ENCODE results near the gene MAPK10.
"Not testable (repeated sequence)": the region's sequence is repeated elsewhere in the genome, so short reads cannot be mapped to it uniquely, and the experiment has no call there.

MAPK10 gene

DNA sequence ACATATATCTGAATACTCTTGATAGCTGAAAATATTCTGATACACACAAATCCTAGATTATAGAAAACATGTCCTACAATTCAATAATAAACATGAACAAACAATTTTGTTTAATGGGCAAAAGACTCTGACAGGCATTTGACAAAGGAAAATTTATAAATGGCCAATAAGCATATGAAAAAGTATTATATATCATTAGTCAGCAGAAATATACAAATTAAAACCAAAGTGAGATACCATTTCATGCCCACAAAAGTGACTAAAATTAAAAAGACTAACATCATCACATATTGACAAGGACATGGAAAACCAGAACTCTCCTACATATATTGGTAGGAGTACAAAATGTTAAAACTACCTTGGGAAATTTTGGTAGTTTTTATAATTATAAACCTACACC lies 2.7 kb upstream of the MAPK10 start:
- Mint-ChIP-seq H3K27ac (no peak overlapping the region), H3K4me1 (ENCODE audit: low read depth) (peaks cover 8% of the 10 kb centered on the region), H3K9me3 (ENCODE audit: low read depth) (no peaks in the 10 kb centered on the region), H3K27me3 (peaks cover 4% of the 10 kb centered on the region), H3K36me3 (peaks cover 2% of the 10 kb centered on the region), H3K4me3 (no peak overlapping the region)

DNA sequence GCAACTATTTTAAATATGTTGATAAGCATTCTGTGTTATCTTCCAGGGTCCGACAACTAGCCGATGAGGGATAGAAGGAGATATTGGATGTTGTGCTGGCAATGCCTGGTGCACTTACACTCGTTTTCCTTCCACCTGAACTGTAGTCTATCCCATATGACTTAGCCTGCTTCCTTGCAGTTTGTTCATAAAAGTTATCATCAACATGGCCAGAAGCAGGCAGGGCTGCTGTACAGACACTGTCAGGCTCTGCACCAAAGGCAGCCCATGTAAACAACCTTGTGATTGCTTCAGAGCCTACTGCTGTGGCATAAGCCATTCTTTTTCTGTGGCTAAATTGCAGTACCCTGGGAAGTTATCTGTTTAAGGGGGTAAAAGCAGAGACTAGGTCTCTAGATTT lies 1.6 kb downstream of the MAPK10 start:
- H3K36me3 Mint-ChIP-seq: peaks cover 2% of the 10 kb centered on the region
- H3K4me1 Mint-ChIP-seq (ENCODE audit: low read depth): peaks cover 8% of the 10 kb centered on the region
- H3K4me3 Mint-ChIP-seq: no peak overlapping the region
- no peak overlapping the region for H3K27ac Mint-ChIP-seq
- H3K27me3 Mint-ChIP-seq: peaks cover 4% of the 10 kb centered on the region
- H3K9me3 Mint-ChIP-seq (ENCODE audit: low read depth): no peaks in the 10 kb centered on the region

DNA sequence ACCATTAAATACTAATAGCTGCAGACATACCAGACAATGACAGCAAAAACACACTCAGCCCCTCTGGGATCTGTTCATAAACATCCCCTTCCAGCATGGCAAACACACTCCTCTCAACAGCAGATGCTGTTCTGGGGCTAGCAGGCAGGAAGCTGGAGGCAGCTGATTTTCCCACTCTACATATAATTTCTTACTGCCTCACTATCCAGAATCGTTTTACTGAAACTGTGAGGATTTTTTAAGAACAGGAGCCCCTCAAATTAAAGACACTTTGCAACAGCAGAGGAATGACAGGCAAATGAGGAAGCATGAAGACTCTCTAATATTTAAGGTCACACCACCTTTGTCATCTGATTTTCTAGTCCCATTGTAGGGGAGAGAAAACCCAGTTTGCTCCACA lies 2.2 kb downstream of the MAPK10 start:
- H3K4me1 Mint-ChIP-seq (ENCODE audit: low read depth): peaks cover 8% of the 10 kb centered on the region
- H3K36me3 Mint-ChIP-seq: peaks cover 2% of the 10 kb centered on the region
- peaks cover 4% of the 10 kb centered on the region for H3K27me3 Mint-ChIP-seq
- no peak overlapping the region for H3K27ac Mint-ChIP-seq
- no peak overlapping the region for H3K4me3 Mint-ChIP-seq
- H3K9me3 Mint-ChIP-seq (ENCODE audit: low read depth): no peaks in the 10 kb centered on the region

DNA sequence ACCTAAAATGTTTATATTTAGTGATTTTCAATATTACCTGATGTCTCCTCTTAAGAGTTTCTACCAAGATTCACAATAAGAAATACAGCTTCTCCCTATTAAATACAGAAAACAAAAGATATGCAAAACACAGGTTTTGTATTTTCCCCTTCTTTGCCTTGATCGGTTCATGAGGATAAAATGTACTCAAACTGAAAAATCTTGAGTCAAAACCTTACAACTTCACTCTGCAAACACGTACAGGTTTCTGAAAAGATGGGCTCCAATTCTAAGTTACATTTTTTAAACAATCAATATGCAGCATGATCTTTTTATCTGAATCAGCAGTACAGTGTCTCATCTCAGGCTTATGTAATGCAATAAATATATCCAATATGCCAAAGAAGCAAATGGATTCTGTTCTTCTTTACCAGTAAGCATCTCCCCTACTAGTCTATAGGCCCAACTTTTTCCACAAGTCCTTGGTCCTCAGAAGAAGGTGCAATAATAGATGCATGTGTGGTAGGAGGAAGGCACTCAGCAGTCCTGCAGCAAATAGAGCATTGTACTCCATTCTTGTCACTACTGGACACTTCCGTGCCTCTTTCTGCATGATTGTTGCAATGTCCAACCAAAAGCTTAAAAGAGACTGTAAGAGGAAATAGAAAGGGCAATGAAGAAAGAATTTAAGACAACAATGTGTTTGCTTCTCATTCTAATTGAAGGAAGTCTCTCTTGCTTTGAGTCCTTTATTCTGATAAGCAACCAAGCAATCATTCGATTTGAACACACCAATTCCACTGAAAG lies 3.2 kb downstream of the MAPK10 start:
- no peak overlapping the region for H3K27ac Mint-ChIP-seq
- peaks cover under 1% of the 10 kb centered on the region for H3K36me3 Mint-ChIP-seq
- peaks cover 8% of the 10 kb centered on the region for H3K4me1 Mint-ChIP-seq (ENCODE audit: low read depth)
- no peak overlapping the region for H3K4me3 Mint-ChIP-seq
- no peaks in the 10 kb centered on the region for H3K9me3 Mint-ChIP-seq (ENCODE audit: low read depth)
- peaks cover 2% of the 10 kb centered on the region for H3K27me3 Mint-ChIP-seq

DNA sequence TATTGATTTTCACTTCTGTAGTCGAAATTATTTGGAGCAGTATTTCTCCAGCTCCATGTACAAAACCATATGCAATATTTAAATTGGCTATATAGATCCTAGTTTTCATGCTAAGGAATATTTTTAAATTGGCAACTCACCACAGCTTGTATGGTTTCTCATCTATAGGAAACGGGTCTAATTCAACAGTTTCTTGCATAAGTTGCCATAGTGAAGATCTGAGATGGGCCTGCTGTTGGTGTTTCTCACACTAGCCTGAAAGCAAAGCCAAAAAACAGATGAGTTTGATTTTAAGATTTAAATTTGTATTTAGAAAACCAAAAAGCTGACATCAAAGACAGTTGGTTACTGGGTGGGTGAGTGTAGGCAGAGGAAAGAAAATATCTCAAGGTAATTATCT lies 5.5 kb downstream of the MAPK10 start:
- Mint-ChIP-seq H3K4me3 (no peak overlapping the region), H3K9me3 (ENCODE audit: low read depth) (no peaks in the 10 kb centered on the region), H3K27ac (no peak overlapping the region), H3K27me3 (no peaks in the 10 kb centered on the region), H3K4me1 (ENCODE audit: low read depth) (no peaks in the 10 kb centered on the region), H3K36me3 (no peaks in the 10 kb centered on the region)

DNA sequence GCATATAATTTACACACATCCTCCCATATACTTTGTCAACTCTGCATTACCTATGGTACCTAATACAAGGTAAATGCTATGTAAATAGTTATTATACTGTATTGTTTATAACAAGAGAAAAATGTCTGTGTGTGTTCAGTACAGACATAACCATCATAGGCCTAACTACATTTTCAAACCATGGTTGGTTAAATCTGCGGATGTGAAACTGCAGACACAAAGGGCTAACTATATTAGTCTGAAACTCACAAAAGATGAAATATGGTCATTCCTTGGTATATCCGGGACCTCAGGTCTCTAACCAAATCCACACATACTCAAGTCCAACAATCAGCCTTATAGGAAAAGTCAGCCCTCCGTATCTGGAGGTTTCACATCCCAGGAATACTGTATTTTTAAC lies 13.5 kb downstream of the MAPK10 start:
- H3K9me3 Mint-ChIP-seq (ENCODE audit: low read depth): no peaks in the 10 kb centered on the region
- H3K36me3 Mint-ChIP-seq: no peaks in the 10 kb centered on the region
- H3K27me3 Mint-ChIP-seq: no peaks in the 10 kb centered on the region
- no peak overlapping the region for H3K27ac Mint-ChIP-seq
- no peak overlapping the region for H3K4me3 Mint-ChIP-seq
- H3K4me1 Mint-ChIP-seq (ENCODE audit: low read depth): no peaks in the 10 kb centered on the region

DNA sequence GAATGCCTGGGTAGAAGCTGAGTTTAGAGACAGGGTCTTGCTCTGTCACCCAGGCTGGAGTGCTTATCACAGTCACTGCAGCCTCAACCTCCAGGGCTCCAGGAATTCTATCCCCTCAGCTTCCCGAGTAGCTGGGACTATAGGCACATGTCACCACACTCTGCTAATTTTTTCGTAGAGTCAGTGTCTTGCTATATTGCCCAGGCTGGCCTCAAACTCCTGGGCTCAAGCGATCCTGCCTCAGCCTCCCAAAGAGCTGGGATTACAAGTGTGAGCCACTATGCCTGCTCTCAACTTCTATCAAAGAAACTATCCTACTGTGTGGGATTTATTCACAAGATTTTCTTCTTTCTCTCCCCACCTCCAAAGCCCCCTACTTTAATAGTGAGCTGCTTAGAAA lies 15.7 kb downstream of the MAPK10 start:
- H3K4me3 Mint-ChIP-seq: no peak overlapping the region
- no peaks in the 10 kb centered on the region for H3K9me3 Mint-ChIP-seq (ENCODE audit: low read depth)
- H3K27me3 Mint-ChIP-seq: no peaks in the 10 kb centered on the region
- no peak overlapping the region for H3K27ac Mint-ChIP-seq
- no peaks in the 10 kb centered on the region for H3K4me1 Mint-ChIP-seq (ENCODE audit: low read depth)
- no peaks in the 10 kb centered on the region for H3K36me3 Mint-ChIP-seq

DNA sequence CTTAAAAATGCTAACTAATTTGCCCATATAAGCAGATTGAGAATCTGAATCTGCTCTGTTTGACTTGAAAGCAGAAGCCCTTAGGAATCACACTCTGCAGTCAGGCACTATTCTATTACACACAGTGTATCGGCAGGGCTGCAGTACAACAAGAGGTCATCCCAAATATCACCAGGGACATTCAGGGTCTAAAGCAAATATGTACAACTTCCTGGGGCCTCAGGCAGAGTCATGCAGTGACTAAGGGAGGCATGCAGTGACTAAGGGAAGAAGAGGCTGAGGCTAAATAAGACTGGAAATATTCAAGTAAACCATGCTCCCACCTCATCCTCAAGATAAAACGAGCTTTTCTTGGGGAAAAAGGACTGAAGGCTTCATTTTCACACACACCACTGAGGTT lies 20.9 kb downstream of the MAPK10 start:
- no peak overlapping the region for H3K27ac Mint-ChIP-seq
- H3K4me3 Mint-ChIP-seq: no peak overlapping the region
- H3K4me1 Mint-ChIP-seq (ENCODE audit: low read depth): no peaks in the 10 kb centered on the region
- H3K9me3 Mint-ChIP-seq (ENCODE audit: low read depth): no peaks in the 10 kb centered on the region
- H3K36me3 Mint-ChIP-seq: no peaks in the 10 kb centered on the region
- H3K27me3 Mint-ChIP-seq: no peaks in the 10 kb centered on the region

DNA sequence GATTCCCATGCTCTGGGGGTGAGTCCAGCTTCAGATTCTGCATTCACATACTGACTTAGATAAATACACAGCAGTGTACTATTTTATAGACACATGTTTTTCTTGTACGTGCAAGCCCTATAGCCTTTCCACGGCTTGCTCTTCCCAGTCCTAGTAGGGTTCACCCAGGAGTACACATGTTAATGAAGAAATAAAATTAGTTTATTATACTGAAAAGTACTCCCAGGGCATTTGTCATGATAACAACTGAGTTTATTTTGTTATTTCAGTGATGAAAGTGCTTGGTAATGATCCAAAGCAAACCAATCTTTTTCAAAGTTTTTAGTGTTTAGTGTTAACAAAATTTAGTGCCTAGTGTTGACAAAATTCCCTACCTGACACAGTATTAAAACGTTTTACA lies 21.3 kb downstream of the MAPK10 start:
- Mint-ChIP-seq H3K27ac (no peak overlapping the region), H3K27me3 (no peaks in the 10 kb centered on the region), H3K4me3 (no peak overlapping the region), H3K36me3 (no peaks in the 10 kb centered on the region), H3K4me1 (ENCODE audit: low read depth) (no peaks in the 10 kb centered on the region), H3K9me3 (ENCODE audit: low read depth) (no peaks in the 10 kb centered on the region)

DNA sequence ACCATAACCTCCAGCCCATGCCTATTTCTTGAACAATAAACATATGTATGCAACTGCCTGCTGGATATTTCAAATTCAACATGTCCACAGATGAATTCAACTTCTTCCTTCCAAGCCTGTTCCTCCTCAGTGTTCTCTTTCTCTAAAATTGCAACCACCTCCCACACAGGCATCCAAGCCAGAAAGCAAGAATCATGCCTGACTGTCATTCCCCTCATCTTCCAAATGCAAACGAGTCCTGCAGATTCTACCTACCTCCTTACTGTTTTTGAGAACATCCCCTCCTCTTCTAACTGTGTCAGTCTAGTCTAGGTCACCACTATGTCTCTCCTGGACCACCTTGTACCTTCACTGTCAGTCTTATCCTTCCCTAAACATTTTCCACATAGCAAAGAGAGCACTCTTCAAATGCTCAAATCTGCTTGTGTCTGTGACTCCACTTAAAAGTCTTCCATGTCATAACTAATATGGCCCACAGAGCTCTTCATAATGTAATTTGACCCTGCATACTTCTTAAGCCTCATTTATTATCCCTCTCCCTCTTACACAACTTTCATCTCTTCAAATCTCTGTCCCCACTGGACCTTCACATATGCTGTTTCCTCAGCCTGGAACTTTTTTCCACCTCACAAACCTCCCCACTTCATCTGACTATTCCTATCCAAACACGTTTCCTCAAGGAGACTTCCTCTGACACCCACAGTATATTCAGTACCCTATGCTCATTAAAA lies 25.7 kb downstream of the MAPK10 start:
- no peaks in the 10 kb centered on the region for H3K9me3 Mint-ChIP-seq (ENCODE audit: low read depth)
- H3K4me1 Mint-ChIP-seq (ENCODE audit: low read depth): no peaks in the 10 kb centered on the region
- no peaks in the 10 kb centered on the region for H3K36me3 Mint-ChIP-seq
- H3K4me3 Mint-ChIP-seq: no peak overlapping the region
- no peaks in the 10 kb centered on the region for H3K27me3 Mint-ChIP-seq
- no peak overlapping the region for H3K27ac Mint-ChIP-seq

DNA sequence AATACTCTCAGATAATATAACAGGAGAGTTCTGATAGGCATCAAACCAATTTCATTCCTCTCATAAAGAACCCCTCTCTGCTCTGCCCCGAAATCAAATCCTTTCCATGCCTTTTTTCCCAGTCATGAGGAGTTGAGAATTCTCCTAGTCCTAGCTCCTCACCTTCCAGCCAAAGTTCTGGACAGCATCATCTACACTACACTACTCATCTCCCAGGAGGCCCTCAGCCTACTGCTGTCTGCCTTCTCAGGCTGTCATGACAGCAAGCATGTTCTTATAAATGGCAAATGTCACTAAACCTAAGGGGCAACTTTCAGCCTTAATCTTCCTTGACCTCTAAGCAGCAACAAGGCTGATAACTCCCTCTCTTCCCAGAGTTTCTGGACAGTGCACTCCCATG lies 26.6 kb downstream of the MAPK10 start:
- Mint-ChIP-seq H3K27ac (no peak overlapping the region), H3K9me3 (ENCODE audit: low read depth) (no peaks in the 10 kb centered on the region), H3K4me1 (ENCODE audit: low read depth) (no peaks in the 10 kb centered on the region), H3K4me3 (no peak overlapping the region), H3K27me3 (no peaks in the 10 kb centered on the region), H3K36me3 (no peaks in the 10 kb centered on the region)

DNA sequence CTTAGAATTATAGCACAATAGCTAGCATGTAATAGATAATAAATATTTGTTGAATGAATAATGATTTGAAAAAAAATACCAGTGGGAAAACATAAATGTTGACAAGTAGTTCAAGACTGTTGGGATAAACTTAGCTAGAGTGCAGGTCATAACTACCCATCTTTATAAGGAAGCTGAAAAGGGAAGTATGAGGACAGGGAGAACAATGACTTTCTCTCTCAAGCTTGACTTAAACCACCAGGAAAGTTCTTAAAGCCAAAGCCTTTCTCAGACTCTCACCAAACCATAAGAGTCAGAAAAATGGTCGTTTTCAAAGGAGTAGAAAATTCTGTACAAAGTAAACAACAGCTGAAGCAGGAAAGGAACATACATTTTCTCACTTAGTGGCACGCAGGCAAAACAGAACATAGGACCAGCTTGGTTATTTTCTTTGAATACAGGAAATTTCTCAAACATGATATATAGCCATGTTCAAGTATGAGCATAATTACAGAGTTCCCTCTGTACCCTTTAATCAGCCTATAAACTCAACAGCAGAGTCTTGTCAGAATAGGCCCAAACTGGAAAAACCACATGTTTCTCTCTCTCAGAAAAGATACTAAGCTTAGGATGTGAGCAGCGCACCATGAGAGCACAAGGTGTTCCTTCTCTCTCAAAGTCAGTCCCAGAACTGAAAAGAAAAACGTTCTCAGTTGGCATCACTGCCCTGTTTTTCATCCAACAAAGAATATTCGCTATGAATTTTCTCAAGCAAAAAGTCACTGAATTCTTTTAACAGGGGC lies 28.7 kb downstream of the MAPK10 start:
- Mint-ChIP-seq H3K4me1 (ENCODE audit: low read depth) (no peaks in the 10 kb centered on the region), H3K27ac (no peak overlapping the region), H3K4me3 (no peak overlapping the region), H3K36me3 (no peaks in the 10 kb centered on the region), H3K9me3 (ENCODE audit: low read depth) (no peaks in the 10 kb centered on the region), H3K27me3 (no peaks in the 10 kb centered on the region)

DNA sequence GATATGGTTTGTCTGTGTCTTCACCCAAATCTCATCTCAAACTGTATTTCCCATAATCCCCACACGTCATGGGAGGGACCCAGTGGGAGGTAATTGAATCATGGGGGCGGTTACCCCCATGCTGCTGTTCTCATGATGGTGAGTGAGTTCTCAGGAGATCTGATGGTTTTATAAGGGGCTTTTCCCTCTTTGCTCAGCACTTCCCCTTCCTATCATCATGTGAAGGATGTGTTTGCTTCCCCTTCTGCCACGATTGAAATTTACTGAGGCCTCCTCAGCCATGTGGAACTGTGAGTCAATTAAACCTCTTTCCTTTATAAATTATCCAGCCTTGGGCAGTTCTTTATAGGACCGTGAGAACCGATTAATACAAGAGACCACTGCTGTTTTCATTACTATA lies 29.4 kb downstream of the MAPK10 start:
- not testable (repeated sequence) for H3K9me3 Mint-ChIP-seq (ENCODE audit: low read depth)

DNA sequence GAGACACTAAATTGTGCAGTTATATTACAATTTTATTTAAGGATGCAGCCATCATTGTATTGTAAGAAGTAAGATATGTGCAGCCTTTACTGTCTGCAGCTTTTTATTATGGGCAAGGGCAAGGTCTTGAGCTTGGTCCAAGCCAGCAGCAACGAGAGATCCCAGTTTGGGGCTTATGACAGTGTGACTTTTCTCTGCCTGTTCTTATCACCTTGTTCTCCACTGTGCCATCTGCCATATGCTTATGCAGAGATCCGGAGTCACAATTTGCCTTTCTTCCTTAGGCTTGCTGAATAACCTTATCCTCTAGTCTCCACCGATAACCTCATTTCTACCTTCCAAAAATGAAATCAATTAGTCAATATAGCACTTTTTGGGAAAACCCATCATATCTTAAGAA lies 30.4 kb downstream of the MAPK10 start:
- Mint-ChIP-seq H3K27ac (no peak overlapping the region), H3K4me3 (no peak overlapping the region), H3K36me3 (no peaks in the 10 kb centered on the region), H3K27me3 (no peaks in the 10 kb centered on the region), H3K9me3 (ENCODE audit: low read depth) (no peaks in the 10 kb centered on the region), H3K4me1 (ENCODE audit: low read depth) (no peaks in the 10 kb centered on the region)

More for the DNA sequence above, 29.4 kb downstream of the MAPK10 start:
- H3K27me3 Mint-ChIP-seq; H3K36me3 Mint-ChIP-seq; H3K4me3 Mint-ChIP-seq; H3K4me1 Mint-ChIP-seq (ENCODE audit: low read depth); H3K27ac Mint-ChIP-seq: not testable (repeated sequence)

DNA sequence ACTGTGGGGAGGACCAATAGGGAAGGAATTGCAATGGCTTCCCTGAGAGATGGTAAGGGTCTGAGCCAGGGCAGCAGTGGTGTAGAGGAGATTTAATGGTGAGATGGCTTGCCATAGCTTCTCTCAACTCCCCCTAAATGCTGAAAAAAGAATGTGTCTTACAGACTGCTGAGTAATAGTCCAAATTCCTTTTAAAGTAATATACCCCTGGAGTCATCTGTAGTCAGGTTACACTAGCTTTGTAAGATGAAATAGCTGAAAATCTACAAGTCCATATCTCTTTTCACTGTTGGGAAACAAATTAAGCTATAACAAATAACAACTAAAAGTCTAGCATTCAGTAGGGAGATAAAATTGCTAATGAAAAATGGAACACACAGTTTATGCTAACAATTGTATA lies 33.5 kb downstream of the MAPK10 start:
- Mint-ChIP-seq H3K4me3 (no peak overlapping the region), H3K9me3 (ENCODE audit: low read depth) (no peaks in the 10 kb centered on the region), H3K27me3 (no peaks in the 10 kb centered on the region), H3K4me1 (ENCODE audit: low read depth) (no peaks in the 10 kb centered on the region), H3K27ac (no peak overlapping the region), H3K36me3 (no peaks in the 10 kb centered on the region)
